ENCODE measurements around the gene LRG1. TPM values are rescaled to one million over a fixed set of nuclear protein-coding genes. Genes with fewer than 3 reads are reported as not detected.
"Not testable (repeated sequence)": the region's sequence is repeated elsewhere in the genome, so short reads cannot be mapped to it uniquely, and the experiment has no call there.

The LRG1 gene
- total RNA-seq, 2 donors from 2014 or later, result 1.4 to 1.9 TPM

DNA sequence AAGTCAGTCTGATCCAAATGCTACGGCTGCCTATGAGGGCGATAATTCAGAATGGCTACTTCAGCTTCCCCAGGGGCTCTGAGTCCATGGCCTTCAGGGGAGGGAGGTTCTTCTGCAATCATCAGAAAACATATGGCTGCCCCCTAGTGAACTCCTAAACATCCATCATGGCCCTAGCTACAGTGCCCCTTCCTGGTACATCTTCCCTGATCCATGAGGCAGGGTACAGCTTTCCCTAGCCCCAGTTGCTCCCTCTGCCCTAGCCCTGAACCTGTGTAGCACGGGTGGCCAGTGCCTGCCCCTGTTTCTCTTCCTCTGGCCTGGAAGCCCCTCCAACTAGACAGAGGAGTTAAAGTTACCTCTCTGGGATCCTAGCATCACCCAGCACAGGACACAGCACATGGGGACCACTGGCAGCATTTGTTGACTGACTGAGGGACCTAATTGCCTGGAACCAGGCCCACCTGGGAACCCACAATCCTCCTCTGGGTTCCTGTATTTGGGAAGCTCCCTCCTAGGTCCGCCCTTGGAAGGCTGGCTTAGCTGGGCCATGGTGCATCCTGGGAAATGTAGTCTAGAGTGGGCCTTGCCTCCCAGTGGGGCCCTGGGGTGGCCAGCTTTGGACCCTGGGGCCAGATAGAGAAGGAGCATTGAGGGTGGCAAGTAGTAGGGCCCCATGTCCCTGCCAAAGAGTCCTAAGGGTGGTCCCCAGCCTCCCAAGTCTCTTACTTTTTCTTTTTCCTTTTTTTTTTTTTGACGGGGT lies 37.4 kb upstream of the LRG1 start:
- no peak for DNase-seq (ENCODE audit: low spot score)
- intact Hi-C loops (cut with DNase I), result loop anchor here in 1 of 2 donors (10.0 kb wide), 1 partner anchor 58 kb away; the partner anchor contains the start of gene TNFAIP8L1

- intact Hi-C loops (cut with DNase I), result loop anchor here in 1 of 2 donors (10.0 kb wide), 1 partner anchor 59 kb away; the partner anchor contains the start of gene TNFAIP8L1
- no peak for DNase-seq (ENCODE audit: low spot score)
These were observed 36.4 kb upstream of the LRG1 start for GRCh38 chr19:4576016-4576933.

GRCh38 chr19:4575267-4576015 lies 35.6 kb upstream of the LRG1 start:
- peak; percentile 90 for DNase-seq (ENCODE audit: low spot score)
- intact Hi-C loops (cut with DNase I), result loop anchor here in 1 of 2 donors (10.0 kb wide), 1 partner anchor 59 kb away; the partner anchor contains the start of gene TNFAIP8L1

DNA sequence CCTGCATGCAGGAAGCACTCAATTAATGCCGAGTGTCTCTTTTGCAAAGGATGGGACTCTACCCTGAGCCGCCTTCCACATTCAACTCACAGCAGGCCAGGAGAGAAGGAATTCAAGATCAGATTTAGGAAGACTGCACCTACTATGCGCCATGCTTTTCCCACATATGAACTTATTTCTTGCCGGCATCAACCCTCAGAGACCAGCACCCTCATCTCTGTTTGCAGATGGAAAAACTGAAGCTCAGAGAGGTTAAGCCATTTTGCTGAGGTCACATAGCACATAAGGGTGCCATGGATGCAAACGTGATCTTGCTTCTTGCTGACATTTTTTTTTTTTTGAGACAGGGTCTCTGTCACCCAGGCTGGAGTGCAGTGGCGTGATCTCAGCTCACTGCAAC lies 33.8 kb upstream of the LRG1 start:
- no peak for DNase-seq (ENCODE audit: low spot score)
- intact Hi-C loops (cut with DNase I), result loop anchor here in 1 of 2 donors (10.0 kb wide), 1 partner anchor 61 kb away; the partner anchor contains the start of gene TNFAIP8L1

- intact Hi-C loops (cut with DNase I), result loop anchor here in 1 of 2 donors (10.0 kb wide), 1 partner anchor 63 kb away; the partner anchor contains the start of gene TNFAIP8L1
- DNase-seq (ENCODE audit: low spot score), result no peak
These were observed 31.6 kb upstream of the LRG1 start for GRCh38 chr19:4571305-4571917.

GRCh38 chr19:4570916-4571304 lies 31.1 kb upstream of the LRG1 start:
- no peak for DNase-seq (ENCODE audit: low spot score)
- intact Hi-C loops (cut with DNase I), result loop anchor here in 1 of 2 donors (10.0 kb wide), 1 partner anchor 64 kb away; the partner anchor contains the start of gene TNFAIP8L1

GRCh38 chr19:4570402-4570801 lies 30.6 kb upstream of the LRG1 start:
- intact Hi-C loops (cut with DNase I), result loop anchor here in 1 of 2 donors (10.0 kb wide), 1 partner anchor 64 kb away; the partner anchor contains the start of gene TNFAIP8L1
- DNase-seq (ENCODE audit: low spot score), result no peak

DNA sequence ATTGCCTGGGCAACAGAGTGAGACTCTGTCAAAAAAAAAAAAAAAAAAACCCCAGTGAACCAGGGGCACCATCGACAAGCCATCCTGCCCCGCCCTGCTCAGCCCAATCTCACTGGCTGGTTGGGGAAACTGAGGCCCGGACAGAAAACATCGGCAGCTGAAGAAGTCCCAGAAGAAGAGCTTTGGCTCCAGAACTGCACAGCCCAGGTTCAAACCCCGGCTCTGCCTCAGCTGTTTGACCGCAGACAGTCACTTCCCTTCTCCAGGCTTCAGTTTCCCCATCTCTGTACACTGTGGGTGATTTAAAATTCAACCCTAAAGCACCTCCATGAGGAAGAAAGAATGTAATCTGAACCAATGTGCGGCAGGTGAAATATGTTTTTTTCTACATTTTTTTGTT lies 29.1 kb upstream of the LRG1 start:
- intact Hi-C loops (cut with DNase I), result no loop called here
- no peak for DNase-seq (ENCODE audit: low spot score)

DNA sequence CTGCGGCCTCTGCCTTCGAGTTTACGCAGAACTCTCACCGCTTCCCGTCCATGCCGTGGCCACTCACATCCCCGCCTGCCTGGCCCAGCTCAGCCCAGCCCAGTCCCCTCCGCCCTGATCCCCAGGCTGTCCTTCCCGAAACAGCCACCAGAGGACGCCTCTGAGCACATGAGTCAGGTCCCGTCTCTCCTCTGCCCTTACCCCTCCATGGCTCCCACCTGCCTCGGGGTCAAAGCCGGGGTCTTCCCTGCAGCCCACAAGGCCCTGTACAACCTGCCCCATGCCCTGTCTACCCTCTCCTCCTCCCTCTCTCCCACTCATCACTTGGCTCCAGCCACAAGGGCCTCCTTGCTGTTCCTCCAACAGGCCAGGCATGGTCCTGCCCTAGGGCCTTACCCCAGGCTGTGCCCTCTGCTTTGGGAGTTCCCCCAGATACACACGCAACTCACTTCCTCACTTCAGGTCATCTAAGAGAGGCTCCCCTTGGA lies 27.8 kb upstream of the LRG1 start:
- intact Hi-C loops (cut with DNase I), result no loop called here
- no peak for DNase-seq (ENCODE audit: low spot score)

GRCh38 chr19:4566402-4567051 lies 26.7 kb upstream of the LRG1 start:
- DNase-seq (ENCODE audit: low spot score), result no peak
- intact Hi-C loops (cut with DNase I), result no loop called here

- intact Hi-C loops (cut with DNase I); DNase-seq (ENCODE audit: low spot score): not testable (repeated sequence)
These were observed 23.7 kb upstream of the LRG1 start for GRCh38 chr19:4563562-4563961.

GRCh38 chr19:4562085-4562484 lies 22.2 kb upstream of the LRG1 start:
- DNase-seq (ENCODE audit: low spot score); intact Hi-C loops (cut with DNase I): not testable (repeated sequence)

DNA sequence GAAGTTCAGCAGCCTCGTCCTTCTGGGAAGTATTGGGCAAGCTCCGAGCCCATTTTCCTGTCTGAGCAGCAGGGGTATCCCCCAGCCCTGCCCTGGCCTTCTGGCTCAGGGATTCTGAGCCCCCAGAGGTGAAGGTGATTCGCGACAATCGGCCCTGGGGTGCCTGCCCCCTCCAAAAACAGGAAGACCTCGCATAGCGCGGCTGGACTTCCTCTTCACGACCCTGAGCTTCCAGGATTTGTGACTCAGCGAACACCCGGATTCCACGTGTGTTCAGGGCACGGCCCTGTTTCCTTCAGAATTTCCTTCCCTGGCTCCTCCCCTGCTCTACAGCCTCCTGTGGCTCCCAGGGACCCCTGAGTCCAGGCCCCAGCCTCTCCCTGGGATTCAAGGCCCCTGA lies 19.7 kb upstream of the LRG1 start, which contains the start of gene SEMA6B:
SEMA6B (minus strand) TSS at position 116 of the 400 bp plus-strand sequence. CDS start 1,227 bp downstream, outside the sequence.
- no peak for DNase-seq (ENCODE audit: low spot score)
- intact Hi-C loops (cut with DNase I), result loop anchor here in 1 of 2 donors (5.0 kb wide), 1 partner anchor 78 kb away; the partner anchor contains the start of gene TNFAIP8L1

DNA sequence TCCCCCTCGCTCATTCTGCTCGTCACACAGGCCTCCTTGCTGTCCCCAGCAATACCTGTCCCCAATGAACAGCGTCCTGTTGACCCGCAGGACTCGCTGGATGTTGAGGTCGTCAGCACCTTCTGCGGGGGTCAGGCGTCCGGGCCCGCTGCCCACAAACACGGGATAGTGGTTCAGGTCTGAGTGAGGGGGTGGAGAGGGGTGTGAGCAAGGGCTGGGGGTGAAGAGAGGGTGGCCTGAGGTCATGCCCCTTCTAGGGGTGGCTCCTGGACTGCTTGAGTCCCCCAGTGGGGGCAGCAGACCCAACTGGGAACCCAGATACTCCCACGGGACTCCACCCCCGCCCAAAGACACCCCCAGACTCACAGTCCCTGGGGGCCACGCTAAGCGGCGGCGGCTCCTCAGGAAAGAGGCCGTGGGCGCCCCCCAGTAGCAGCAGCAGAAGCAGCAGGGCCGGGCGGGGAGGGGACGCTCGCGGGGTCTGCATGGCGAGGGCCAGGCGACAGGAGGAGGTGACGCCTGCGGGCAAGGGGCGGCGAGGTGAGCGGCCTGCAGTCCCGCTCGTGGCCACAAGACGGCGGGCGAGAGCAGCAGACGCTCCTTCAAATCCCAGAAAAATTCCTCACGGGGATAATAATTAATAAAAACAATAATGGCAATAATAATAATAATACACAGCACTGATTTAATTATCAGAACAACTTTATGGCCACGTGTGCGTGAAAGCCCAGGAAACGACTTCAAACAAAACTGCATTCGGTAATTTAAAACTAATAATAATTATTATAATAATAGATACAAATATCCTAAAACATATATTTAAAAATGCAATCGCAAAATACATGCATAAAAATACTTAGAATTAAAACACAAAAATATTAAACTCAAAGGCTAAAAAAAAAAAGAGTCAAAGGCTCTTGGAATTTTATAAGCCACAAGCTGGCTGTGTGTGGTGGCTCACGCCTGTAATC lies 18.4 kb upstream of the LRG1 start:
- no peak for DNase-seq (ENCODE audit: low spot score)

DNA sequence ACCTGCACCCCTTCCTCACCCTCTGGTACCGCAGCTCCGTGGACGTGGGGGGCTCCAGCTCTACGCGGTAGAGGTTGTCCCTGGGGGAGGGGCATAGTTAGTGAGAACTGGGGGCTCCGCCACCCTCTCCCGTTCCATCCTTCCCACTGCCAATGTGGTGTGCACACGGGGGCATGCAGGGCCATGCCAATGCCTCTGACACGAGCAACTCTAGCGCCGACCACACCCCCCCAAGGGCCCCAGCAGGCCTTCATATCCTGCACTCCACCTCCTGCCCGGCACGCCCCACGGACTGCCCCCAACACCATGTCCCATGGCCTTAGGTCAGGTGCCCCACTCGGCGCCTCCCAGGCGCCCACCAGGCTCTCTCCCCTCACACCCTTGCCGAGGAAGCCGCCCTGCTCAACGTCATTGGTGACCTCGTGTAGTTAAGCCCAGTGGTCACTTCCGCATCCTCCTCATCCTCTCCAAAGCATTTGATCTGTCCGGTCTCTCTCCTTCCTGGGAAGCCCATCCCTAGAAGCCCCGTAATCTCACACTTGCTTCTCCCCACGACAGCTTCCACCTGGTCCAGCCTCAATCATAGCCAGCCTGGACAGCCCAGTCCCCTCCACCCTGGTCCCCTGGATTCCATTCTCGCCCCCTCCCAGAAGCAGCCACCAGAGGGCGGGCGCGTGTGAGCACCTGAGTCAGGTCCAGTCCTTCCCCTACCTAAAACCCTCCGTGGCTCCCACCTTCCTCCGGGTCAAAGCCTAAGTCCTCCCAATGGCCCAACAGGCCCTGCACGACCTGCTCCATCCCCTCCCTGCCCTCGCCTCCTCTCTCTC lies 17.5 kb upstream of the LRG1 start:
- intact Hi-C loops (cut with DNase I), result loop anchor here in 1 of 2 donors (5.0 kb wide), 1 partner anchor 80 kb away; the partner anchor contains the start of gene TNFAIP8L1
- DNase-seq (ENCODE audit: low spot score), result no peak

More for the DNA sequence above, 18.4 kb upstream of the LRG1 start:
- intact Hi-C loops (cut with DNase I), result loop anchor here in 1 of 2 donors (5.0 kb wide), 1 partner anchor 79 kb away; the partner anchor contains the start of gene TNFAIP8L1
